Keratinocyte (primary cell): ENCODE results near the gene YTHDF1. TPM values are rescaled to one million over a fixed set of nuclear protein-coding genes. Genes with fewer than 3 reads are reported as not detected.
A peak's percentile ranks its signal among the peaks of the same experiment; 100 is the strongest.

Source experiments
- DNase-seq: peaks from one replicate; pipeline ENCODE4 v3.0.0-alpha.2; 2011; ENCODE audit warnings: low read depth, missing footprints, low spot score
- FAIRE-seq: peaks from 2 replicates; lab custom pipeline; 2011; peaks lifted over from hg19 to GRCh38; lab: Jason Lieb, UNC
- H2AFZ ChIP-seq: 2 replicates; pipeline ENCODE4 v1.6.0; 2012; ENCODE audit warnings: low read length, control low read depth, inconsistent platforms; ENCODE audit not compliant: control insufficient read depth
- H3K27ac ChIP-seq: 2 replicates; pipeline ENCODE4 v1.5.1; 2011; ENCODE audit warnings: low read length; ENCODE audit not compliant: control insufficient read depth, insufficient read depth
- H3K27me3 ChIP-seq: 3 replicates; pipeline ENCODE4 v1.6.0; 2011; ENCODE audit warnings: low read length; ENCODE audit not compliant: control insufficient read depth, insufficient read depth; ENCODE audit errors: extremely low read depth
- H3K36me3 ChIP-seq, 2 experiments: 2 replicates in 1 of 2; 3 replicates in 1 of 2; pipeline ENCODE4 v1.5.1; 2011; ENCODE audit warnings: low read length in 2 of 2, mild to moderate bottlenecking in 1 of 2; ENCODE audit not compliant: control insufficient read depth in 2 of 2, insufficient read depth in 2 of 2; ENCODE audit errors: extremely low read depth in 1 of 2
- H3K4me1 ChIP-seq: 3 replicates; pipeline ENCODE4 v1.5.1; 2011; ENCODE audit warnings: low read length; ENCODE audit not compliant: control insufficient read depth, insufficient read depth; ENCODE audit errors: extremely low read depth
- H3K4me2 ChIP-seq: 3 replicates; pipeline ENCODE4 v1.6.0; 2011; ENCODE audit warnings: low read depth, low read length; ENCODE audit not compliant: control insufficient read depth, insufficient read depth; ENCODE audit errors: extremely low read depth
- H3K4me3 ChIP-seq, 3 experiments: fragments of 200-600 bp in 1 of 3; sonication (generic) in 1 of 3; 2 replicates in 2 of 3; 3 replicates in 1 of 3; pipeline ENCODE4 v1.5.1; 2011 to 2016; ENCODE audit warnings: low read length in 3 of 3, mild to moderate bottlenecking in 3 of 3, control low read depth in 2 of 3, inconsistent platforms in 1 of 3, low read depth in 1 of 3, mixed read lengths in 1 of 3, mixed run types in 1 of 3, moderate library complexity in 1 of 3; ENCODE audit not compliant: control insufficient read depth in 2 of 3, insufficient read depth in 2 of 3; ENCODE audit errors: extremely low read depth in 1 of 3
- H3K79me2 ChIP-seq: 2 replicates; pipeline ENCODE4 v1.6.0; 2012; ENCODE audit warnings: low read length; ENCODE audit not compliant: control insufficient read depth, insufficient read depth
- H3K9ac ChIP-seq: 3 replicates; pipeline ENCODE4 v1.6.0; 2011; ENCODE audit warnings: low read length; ENCODE audit not compliant: control insufficient read depth, insufficient read depth; ENCODE audit errors: extremely low read depth
- H3K9me1 ChIP-seq: 3 replicates; pipeline ENCODE4 v1.6.0; 2011; ENCODE audit warnings: low read length; ENCODE audit not compliant: control insufficient read depth, insufficient read depth; ENCODE audit errors: extremely low read depth
- H3K9me3 ChIP-seq: 2 replicates; pipeline ENCODE4 v1.5.1; 2012; ENCODE audit warnings: low read depth, low read length; ENCODE audit not compliant: control insufficient read depth
- H4K20me1 ChIP-seq: 3 replicates; pipeline ENCODE4 v1.6.0; 2011; ENCODE audit warnings: low read length; ENCODE audit not compliant: control insufficient read depth, insufficient read depth; ENCODE audit errors: extremely low read depth
- EZH2 ChIP-seq: IDR thresholded peaks from one replicate; pipeline ENCODE4 v1.6.1; 2012; ENCODE audit warnings: inconsistent platforms, mild to moderate bottlenecking, low read length, moderate library complexity
- dilution Hi-C: fragments of 300-500 bp; cut with MboI; formaldehyde crosslinking; loops from one replicate; pipeline ENCODE4 v1.7.0; 2020; ENCODE audit warnings: low sequenced_read_pairs; ENCODE audit not compliant: extremely low pct_ligation_motif_present
- polyA plus RNA-seq, 5 experiments: library from polyadenylated mRNA; depleted of rRNA in 3 of 5; stranded (reverse) in 3 of 5; stranded (forward) in 1 of 5; unstranded in 1 of 5; fragments of >200 nt; gene quantifications; 1 replicate in 1 of 5; 2 replicates in 3 of 5; 3 replicates in 1 of 5; pipeline versions ENCODE4 v1.2.1 to v1.2.3, GENCODE V29; 2011 to 2012; ENCODE audit warnings: missing spikeins in 2 of 5, low read depth in 1 of 5, low replicate concordance in 1 of 5
- TF ChIP-seq, protein P1 (sequence below), 3 experiments: IDR thresholded peaks in 1 of 3; conservative IDR thresholded peaks in 1 of 3; optimal IDR thresholded peaks in 1 of 3; 2 replicates in 2 of 3; 3 replicates in 1 of 3; pipeline versions ENCODE3 to v1.5.1; 2011; ENCODE audit warnings: low read length in 3 of 3, mild to moderate bottlenecking in 3 of 3, moderate library complexity in 2 of 3, control low read depth in 1 of 3, inconsistent platforms in 1 of 3; ENCODE audit not compliant: insufficient read depth in 2 of 3; ENCODE audit errors: extremely low read depth in 1 of 3

The YTHDF1 gene
- polyA plus RNA-seq, 1 donor (not counting 4 experiments of a cell fraction or from before 2014, with no cell fraction given): 26.4 TPM

DNA sequence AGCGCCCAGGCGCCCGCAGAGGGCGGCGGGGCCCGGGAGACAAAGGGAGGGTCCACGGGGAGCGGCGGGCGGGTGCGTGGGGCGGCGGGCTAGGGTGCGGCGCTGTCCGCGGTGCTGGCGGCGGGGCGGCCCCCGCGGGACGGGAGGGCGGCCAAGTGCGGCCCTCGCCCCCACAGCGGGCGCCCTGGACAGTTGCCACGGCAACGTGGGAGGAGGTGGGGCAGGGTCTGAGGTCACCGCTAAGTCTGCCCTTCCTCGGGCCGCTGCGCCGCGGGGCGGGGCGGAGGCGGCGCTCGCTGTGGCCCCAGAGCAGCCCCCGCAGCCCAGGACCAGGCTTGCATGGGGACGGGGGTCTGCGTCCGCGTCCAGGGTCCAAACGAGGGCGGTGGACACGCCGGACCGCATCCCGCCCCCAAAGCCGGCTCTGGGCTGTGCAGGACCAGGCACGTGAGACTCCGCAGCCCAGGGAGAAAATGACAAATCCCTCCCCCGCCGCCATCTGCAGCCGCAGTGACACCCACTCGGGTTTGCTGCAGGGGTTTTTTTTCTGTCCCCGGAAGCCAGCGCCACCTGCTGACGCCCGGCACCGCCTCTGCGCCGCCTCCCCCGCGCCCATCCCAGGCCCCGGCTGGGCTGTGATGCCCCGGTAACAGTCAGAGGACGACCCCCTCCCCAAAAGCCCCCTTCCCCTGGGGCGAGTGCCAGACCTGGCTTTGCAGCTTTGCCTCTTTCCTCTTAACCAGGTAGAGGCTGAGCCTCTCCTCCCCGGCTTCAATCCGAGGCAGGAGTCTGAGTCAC, 36.8 kb downstream of the YTHDF1 start:
- no peaks in the 10 kb centered on the region for H3K79me2 ChIP-seq
- no peak overlapping the region for H3K4me2 ChIP-seq
- no peak overlapping the region for H3K9ac ChIP-seq
- H3K9me1 ChIP-seq: no peaks in the 10 kb centered on the region
- peaks cover 69% of the 10 kb centered on the region for H3K27me3 ChIP-seq
- no peaks in the 10 kb centered on the region for H3K9me3 ChIP-seq
- H3K36me3 ChIP-seq: no peaks in the 10 kb centered on the region
- TF ChIP-seq, protein P1, sequence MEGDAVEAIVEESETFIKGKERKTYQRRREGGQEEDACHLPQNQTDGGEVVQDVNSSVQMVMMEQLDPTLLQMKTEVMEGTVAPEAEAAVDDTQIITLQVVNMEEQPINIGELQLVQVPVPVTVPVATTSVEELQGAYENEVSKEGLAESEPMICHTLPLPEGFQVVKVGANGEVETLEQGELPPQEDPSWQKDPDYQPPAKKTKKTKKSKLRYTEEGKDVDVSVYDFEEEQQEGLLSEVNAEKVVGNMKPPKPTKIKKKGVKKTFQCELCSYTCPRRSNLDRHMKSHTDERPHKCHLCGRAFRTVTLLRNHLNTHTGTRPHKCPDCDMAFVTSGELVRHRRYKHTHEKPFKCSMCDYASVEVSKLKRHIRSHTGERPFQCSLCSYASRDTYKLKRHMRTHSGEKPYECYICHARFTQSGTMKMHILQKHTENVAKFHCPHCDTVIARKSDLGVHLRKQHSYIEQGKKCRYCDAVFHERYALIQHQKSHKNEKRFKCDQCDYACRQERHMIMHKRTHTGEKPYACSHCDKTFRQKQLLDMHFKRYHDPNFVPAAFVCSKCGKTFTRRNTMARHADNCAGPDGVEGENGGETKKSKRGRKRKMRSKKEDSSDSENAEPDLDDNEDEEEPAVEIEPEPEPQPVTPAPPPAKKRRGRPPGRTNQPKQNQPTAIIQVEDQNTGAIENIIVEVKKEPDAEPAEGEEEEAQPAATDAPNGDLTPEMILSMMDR (optimal IDR thresholded peaks at IDR 0.05 in 1 of 3, IDR thresholded peaks at IDR 0.05 in 1 of 3, conservative IDR thresholded peaks at IDR 0.05 in 1 of 3; ENCODE audit: extremely low read depth in 1 of 3, insufficient read depth in 2 of 3, low read length in 3 of 3): peak; percentile 17 to 79 (median 60)
- TF ChIP-seq EZH2: peak; percentile 55
- dilution Hi-C loops: no loop called here
- no peak overlapping the region for H3K4me3 ChIP-seq
- no peak overlapping the region for H3K27ac ChIP-seq
- H2AFZ ChIP-seq: no peak overlapping the region
- no peak for DNase-seq
- no peak for FAIRE-seq
- peaks cover 12% of the 10 kb centered on the region for H4K20me1 ChIP-seq
- peaks cover 2% of the 10 kb centered on the region for H3K4me1 ChIP-seq

DNA sequence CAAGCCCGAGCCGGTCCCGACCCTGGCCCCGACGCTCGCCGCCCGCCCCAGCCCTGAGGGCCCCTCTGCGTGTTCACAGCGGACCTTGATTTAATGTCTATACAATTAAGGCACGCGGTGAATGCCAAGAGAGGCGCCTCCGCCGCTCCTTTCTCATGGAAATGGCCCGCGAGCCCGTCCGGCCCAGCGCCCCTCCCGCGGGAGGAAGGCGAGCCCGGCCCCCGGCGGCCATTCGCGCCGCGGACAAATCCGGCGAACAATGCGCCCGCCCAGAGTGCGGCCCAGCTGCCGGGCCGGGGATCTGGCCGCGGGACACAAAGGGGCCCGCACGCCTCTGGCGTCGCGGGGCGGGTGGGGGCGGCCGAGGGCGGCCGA, 37.5 kb downstream of the YTHDF1 start:
- Histone ChIP-seq H3K9ac (no peak overlapping the region), H3K27ac (no peak overlapping the region), H2AFZ (no peak overlapping the region), H3K4me3 (no peak overlapping the region), H3K9me3 (no peaks in the 10 kb centered on the region), H3K36me3 (no peaks in the 10 kb centered on the region), H3K79me2 (no peaks in the 10 kb centered on the region), H4K20me1 (peaks cover 7% of the 10 kb centered on the region), H3K4me1 (peaks cover 2% of the 10 kb centered on the region), H3K27me3 (peaks cover 75% of the 10 kb centered on the region), H3K4me2 (no peak overlapping the region), H3K9me1 (no peaks in the 10 kb centered on the region)
- FAIRE-seq (no peak), DNase-seq (no peak)
- dilution Hi-C loops: no loop called here
- TF ChIP-seq, protein P1 (optimal IDR thresholded peaks at IDR 0.05 in 1 of 3, IDR thresholded peaks at IDR 0.05 in 1 of 3, conservative IDR thresholded peaks at IDR 0.05 in 1 of 3; ENCODE audit: extremely low read depth in 1 of 3, insufficient read depth in 2 of 3, low read length in 3 of 3): no peak
- peak; percentile 28 for TF ChIP-seq EZH2
